Endothelial cell of umbilical vein (primary cell): Measurements from ENCODE around the gene ANKS1B.

Experiments used
- EZH2 ChIP-seq: IDR thresholded peaks from 2 replicates; pipeline ENCODE4 v1.6.1; 2012; ENCODE audit warnings: borderline replicate concordance, low read depth, mild to moderate bottlenecking, moderate library complexity, low read length, inconsistent platforms; ENCODE audit not compliant: severe bottlenecking
- POLR2A ChIP-seq: IDR thresholded peaks from 2 replicates; pipeline ENCODE4 v1.6.1; 2012; ENCODE audit warnings: low read depth, mild to moderate bottlenecking, control low read depth, low read length
- TF ChIP-seq, protein P1 (sequence below), 2 donors: IDR thresholded peaks; 1 replicate in 1 of 2; 2 replicates in 1 of 2; pipeline ENCODE4 v1.5.1; 2011; ENCODE audit warnings: low read length in 2 of 2, mild to moderate bottlenecking in 2 of 2, moderate library complexity in 2 of 2, control low read depth in 1 of 2, inconsistent platforms in 1 of 2, low read depth in 1 of 2; ENCODE audit not compliant: insufficient read depth in 1 of 2; ENCODE audit errors: extremely low read depth in 1 of 2
- TF ChIP-seq, protein P2 (sequence below): IDR thresholded peaks from 2 replicates; pipeline ENCODE4 v1.6.1; 2011; ENCODE audit not compliant: insufficient read depth, insufficient read length

DNA sequence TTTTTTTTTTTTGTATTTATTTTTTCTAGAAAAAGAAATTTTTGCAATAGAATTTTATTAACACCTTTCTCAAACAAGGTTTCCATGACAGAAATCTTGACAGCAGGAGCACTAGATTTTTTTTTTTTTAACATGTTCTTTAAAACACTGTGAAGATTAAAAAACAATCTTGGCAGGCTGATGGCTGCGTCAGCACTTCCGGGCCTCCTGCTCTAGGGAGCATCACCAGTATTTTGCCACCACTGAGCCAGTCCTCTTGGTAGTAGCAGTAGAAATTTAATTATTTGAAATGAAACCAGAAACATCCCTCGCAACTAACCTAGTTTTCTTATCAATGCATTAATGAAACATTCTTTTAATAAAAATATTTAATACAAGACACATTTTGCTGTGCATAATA is 1240.1 kb downstream of the ANKS1B start:
- TF ChIP-seq, protein P1, sequence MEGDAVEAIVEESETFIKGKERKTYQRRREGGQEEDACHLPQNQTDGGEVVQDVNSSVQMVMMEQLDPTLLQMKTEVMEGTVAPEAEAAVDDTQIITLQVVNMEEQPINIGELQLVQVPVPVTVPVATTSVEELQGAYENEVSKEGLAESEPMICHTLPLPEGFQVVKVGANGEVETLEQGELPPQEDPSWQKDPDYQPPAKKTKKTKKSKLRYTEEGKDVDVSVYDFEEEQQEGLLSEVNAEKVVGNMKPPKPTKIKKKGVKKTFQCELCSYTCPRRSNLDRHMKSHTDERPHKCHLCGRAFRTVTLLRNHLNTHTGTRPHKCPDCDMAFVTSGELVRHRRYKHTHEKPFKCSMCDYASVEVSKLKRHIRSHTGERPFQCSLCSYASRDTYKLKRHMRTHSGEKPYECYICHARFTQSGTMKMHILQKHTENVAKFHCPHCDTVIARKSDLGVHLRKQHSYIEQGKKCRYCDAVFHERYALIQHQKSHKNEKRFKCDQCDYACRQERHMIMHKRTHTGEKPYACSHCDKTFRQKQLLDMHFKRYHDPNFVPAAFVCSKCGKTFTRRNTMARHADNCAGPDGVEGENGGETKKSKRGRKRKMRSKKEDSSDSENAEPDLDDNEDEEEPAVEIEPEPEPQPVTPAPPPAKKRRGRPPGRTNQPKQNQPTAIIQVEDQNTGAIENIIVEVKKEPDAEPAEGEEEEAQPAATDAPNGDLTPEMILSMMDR (IDR thresholded peaks at IDR 0.05; ENCODE audit: extremely low read depth in 1 of 2, insufficient read depth in 1 of 2, low read depth in 1 of 2, low read length in 2 of 2), result no peak
- TF ChIP-seq EZH2, result no peak
- no peak for TF ChIP-seq POLR2A
- TF ChIP-seq, protein P2, sequence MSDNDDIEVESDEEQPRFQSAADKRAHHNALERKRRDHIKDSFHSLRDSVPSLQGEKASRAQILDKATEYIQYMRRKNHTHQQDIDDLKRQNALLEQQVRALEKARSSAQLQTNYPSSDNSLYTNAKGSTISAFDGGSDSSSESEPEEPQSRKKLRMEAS, result no peak
